Suprapubic skin (tissue), 4 donors: ENCODE data around the gene AHNAK2.

Experiments used
- POLR2A ChIP-seq, 2 donors: fragments of 450-650 bp; IDR thresholded peaks; one replicate each; pipeline ENCODE4 v1.6.1; 2017; ENCODE audit warnings: antibody characterized with exemption in 2 of 2, mild to moderate bottlenecking in 2 of 2, moderate library complexity in 2 of 2
- POLR2AphosphoS5 ChIP-seq, 3 donors: sonication (generic); formaldehyde crosslinking; IDR thresholded peaks; one replicate each; pipeline ENCODE4 v1.6.1; 2017; ENCODE audit warnings: antibody characterized with exemption in 3 of 3
- TF ChIP-seq, protein P1 (sequence below), 2 donors: fragments of 200-600 bp in 1 of 2; fragments of 450-650 bp in 1 of 2; sonication (generic) in 1 of 2; IDR thresholded peaks; one replicate each; pipeline ENCODE4 v1.5.1; 2016 to 2019; ENCODE audit warnings: antibody characterized with exemption in 2 of 2, mild to moderate bottlenecking in 1 of 2, moderate library complexity in 1 of 2

- TF ChIP-seq, protein P1, sequence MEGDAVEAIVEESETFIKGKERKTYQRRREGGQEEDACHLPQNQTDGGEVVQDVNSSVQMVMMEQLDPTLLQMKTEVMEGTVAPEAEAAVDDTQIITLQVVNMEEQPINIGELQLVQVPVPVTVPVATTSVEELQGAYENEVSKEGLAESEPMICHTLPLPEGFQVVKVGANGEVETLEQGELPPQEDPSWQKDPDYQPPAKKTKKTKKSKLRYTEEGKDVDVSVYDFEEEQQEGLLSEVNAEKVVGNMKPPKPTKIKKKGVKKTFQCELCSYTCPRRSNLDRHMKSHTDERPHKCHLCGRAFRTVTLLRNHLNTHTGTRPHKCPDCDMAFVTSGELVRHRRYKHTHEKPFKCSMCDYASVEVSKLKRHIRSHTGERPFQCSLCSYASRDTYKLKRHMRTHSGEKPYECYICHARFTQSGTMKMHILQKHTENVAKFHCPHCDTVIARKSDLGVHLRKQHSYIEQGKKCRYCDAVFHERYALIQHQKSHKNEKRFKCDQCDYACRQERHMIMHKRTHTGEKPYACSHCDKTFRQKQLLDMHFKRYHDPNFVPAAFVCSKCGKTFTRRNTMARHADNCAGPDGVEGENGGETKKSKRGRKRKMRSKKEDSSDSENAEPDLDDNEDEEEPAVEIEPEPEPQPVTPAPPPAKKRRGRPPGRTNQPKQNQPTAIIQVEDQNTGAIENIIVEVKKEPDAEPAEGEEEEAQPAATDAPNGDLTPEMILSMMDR (IDR thresholded peaks at IDR 0.05) = no peak
- no peak for TF ChIP-seq POLR2AphosphoS5 (IDR thresholded peaks at IDR 0.05)
- no peak for TF ChIP-seq POLR2A (IDR thresholded peaks at IDR 0.05)
Observed at GRCh38 chr14:104937694-104938365, 40.3 kb downstream of the AHNAK2 start.
